Mesendoderm (in vitro differentiated cells): Measurements from ENCODE around the gene SLIT3.

Experiments used
- DNase-seq: peaks from one replicate; pipeline ENCODE4 v3.0.0; 2013
- H2AK5ac ChIP-seq: 2 replicates; pipeline ENCODE4 v1.6.1; 2013; ENCODE audit warnings: low read length, inconsistent platforms
- H2BK120ac ChIP-seq: 2 replicates; pipeline ENCODE4 v1.6.1; 2013; ENCODE audit warnings: low read depth, mild to moderate bottlenecking, low read length, moderate library complexity, mixed read lengths
- H2BK15ac ChIP-seq: replicated peaks from 2 replicates; pipeline ENCODE4 v1.6.1; 2013; ENCODE audit warnings: low read depth, mild to moderate bottlenecking, moderate library complexity
- H2BK5ac ChIP-seq: 2 replicates; pipeline ENCODE4 v1.6.1; 2013; ENCODE audit warnings: low read length, inconsistent platforms
- H3K18ac ChIP-seq: 2 replicates; pipeline ENCODE4 v1.6.1; 2013; ENCODE audit warnings: mild to moderate bottlenecking, low read length, mixed read lengths
- H3K23ac ChIP-seq: one replicate; pipeline ENCODE4 v1.6.1; 2013; ENCODE audit warnings: low read length
- H3K27ac ChIP-seq: 2 replicates; pipeline ENCODE4 v1.5.1; 2013; ENCODE audit warnings: low read depth, mild to moderate bottlenecking, inconsistent platforms, low read length, moderate library complexity
- H3K27me3 ChIP-seq: 2 replicates; pipeline ENCODE4 v1.6.1; 2013; ENCODE audit warnings: low read length, control low read depth, mild to moderate bottlenecking, inconsistent platforms; ENCODE audit not compliant: insufficient read depth, poor library complexity
- H3K36me3 ChIP-seq: 2 replicates; pipeline ENCODE4 v1.6.1; 2013; ENCODE audit warnings: low read length, inconsistent platforms; ENCODE audit not compliant: control insufficient read depth, insufficient read depth
- H3K4ac ChIP-seq: one replicate; pipeline ENCODE4 v1.6.1; 2013; ENCODE audit warnings: low read depth, mild to moderate bottlenecking, low read length, moderate library complexity
- H3K4me1 ChIP-seq: 2 replicates; pipeline ENCODE4 v1.6.1; 2013; ENCODE audit warnings: low read depth, low read length, inconsistent platforms; ENCODE audit not compliant: control insufficient read depth
- H3K4me2 ChIP-seq: 2 replicates; pipeline ENCODE4 v1.6.1; 2013; ENCODE audit warnings: low read length
- H3K4me3 ChIP-seq: 2 replicates; pipeline ENCODE4 v1.5.1; 2013; ENCODE audit warnings: mild to moderate bottlenecking, low read length
- H3K56ac ChIP-seq: one replicate; pipeline ENCODE4 v1.6.1; 2013; ENCODE audit warnings: low read length
- H3K79me1 ChIP-seq: 2 replicates; pipeline ENCODE4 v1.6.1; 2013; ENCODE audit warnings: low read length, inconsistent platforms
- H3K79me2 ChIP-seq: 2 replicates; pipeline ENCODE4 v1.6.1; 2013; ENCODE audit warnings: mild to moderate bottlenecking, low read length; ENCODE audit not compliant: control insufficient read depth, insufficient read depth
- H3K9ac ChIP-seq: 2 replicates; pipeline ENCODE4 v1.6.1; 2013; ENCODE audit warnings: low read length, inconsistent platforms
- H4K5ac ChIP-seq: one replicate; pipeline ENCODE4 v1.6.1; 2013; ENCODE audit warnings: low read length
- H4K8ac ChIP-seq: one replicate; pipeline ENCODE4 v1.6.1; 2013; ENCODE audit warnings: low read depth, mild to moderate bottlenecking, control low read depth, low read length, moderate library complexity
- WGBS: extraction: QIAGEN DNeasy Blood & Tissue Kit; methylation state at CpG from one replicate; pipeline ENCODE4 v1.1.7; 2013; ENCODE audit warnings: low lambda C conversion rate, missing lambda C conversion rate; ENCODE audit not compliant: insufficient coverage; ENCODE audit errors: extremely low coverage; 5-methylcytosine and 5-hydroxymethylcytosine counted together

The SLIT3 gene

DNA sequence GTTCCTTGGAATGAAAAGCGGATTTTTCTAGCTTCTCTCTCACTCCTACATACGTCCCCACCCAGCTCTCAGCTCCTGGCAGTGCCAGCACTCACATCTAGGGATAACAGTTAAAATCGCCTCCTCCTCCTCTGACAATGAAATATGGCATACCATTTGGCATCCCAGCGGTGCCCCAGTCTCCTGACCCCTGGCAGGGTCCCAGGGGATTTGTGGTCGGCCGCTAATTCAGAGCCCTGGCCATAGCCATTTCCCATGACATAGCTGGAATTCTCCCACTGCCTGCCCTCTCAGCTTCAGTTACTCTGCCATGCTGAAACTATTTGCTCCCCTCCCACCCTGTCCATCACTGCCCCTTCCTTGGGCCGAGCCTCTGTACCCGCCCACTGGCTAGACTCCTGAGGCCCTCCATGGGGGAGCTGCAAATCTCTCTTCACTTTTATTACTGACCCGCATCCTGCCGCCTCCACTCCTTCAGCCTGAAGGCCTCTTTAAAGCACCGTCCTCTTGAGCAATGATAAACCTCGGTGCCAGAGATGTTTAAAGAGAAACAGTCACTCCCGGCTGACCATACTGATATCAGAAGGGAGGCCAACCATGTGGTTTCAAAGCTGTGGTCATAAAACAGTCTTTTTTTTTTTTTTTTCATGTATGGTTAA, 139.8 kb downstream of the SLIT3 start:
- Histone ChIP-seq H3K56ac (no peak overlapping the region), H3K27me3 (no peaks in the 10 kb centered on the region), H3K79me2 (no peaks in the 10 kb centered on the region), H3K4me1 (no peaks in the 10 kb centered on the region), H3K4me2 (no peak overlapping the region), H2AK5ac (no peak overlapping the region), H2BK120ac (no peak overlapping the region), H3K36me3 (no peaks in the 10 kb centered on the region), H4K5ac (no peak overlapping the region), H3K9ac (no peak overlapping the region), H4K8ac (no peak overlapping the region), H2BK5ac (no peak overlapping the region), H3K23ac (no peak overlapping the region), H3K27ac (no peak overlapping the region), H3K4me3 (no peak overlapping the region), H3K79me1 (no peaks in the 10 kb centered on the region), H2BK15ac (no peak overlapping the region), H3K4ac (no peak overlapping the region), H3K18ac (no peak overlapping the region)
- peak; percentile 71 for DNase-seq
- WGBS, result no CpG with 5 or more reads among the region's 13 CpGs

DNA sequence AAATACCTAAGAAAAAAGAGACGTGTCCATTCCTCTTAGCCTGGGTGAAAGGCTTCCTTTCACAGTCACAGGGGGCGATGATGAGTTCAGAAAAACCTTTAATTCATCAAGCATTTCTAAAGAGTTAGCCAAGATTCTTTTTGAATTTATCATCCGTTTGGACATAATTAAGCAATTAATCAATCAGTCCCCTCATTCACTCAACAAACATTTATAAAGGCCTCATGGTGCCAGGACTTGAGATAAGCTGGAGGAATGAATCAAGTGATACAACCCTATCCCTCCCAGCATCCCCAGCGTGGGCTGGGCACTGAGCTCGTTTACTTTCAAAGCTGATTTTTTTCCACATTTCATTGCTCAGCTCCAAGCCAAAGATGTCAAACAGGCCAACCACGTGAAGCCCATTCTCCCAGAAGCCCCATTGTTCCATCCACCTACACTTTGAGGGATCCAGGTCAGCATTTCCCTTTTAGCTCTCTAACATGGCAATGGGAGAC, 140.5 kb downstream of the SLIT3 start:
- Histone ChIP-seq H3K79me2 (no peaks in the 10 kb centered on the region), H3K4me1 (no peaks in the 10 kb centered on the region), H3K4me3 (no peak overlapping the region), H3K23ac (no peak overlapping the region), H3K56ac (no peak overlapping the region), H4K5ac (no peak overlapping the region), H2AK5ac (no peak overlapping the region), H3K18ac (no peak overlapping the region), H3K9ac (no peak overlapping the region), H4K8ac (no peak overlapping the region), H2BK5ac (no peak overlapping the region), H3K36me3 (no peaks in the 10 kb centered on the region), H3K4me2 (no peak overlapping the region), H2BK120ac (no peak overlapping the region), H3K27me3 (no peaks in the 10 kb centered on the region), H3K27ac (no peak overlapping the region), H3K4ac (no peak overlapping the region), H3K79me1 (no peaks in the 10 kb centered on the region), H2BK15ac (no peak overlapping the region)
- no peak for DNase-seq
- no CpG with 5 or more reads among the region's 6 CpGs for WGBS

DNA sequence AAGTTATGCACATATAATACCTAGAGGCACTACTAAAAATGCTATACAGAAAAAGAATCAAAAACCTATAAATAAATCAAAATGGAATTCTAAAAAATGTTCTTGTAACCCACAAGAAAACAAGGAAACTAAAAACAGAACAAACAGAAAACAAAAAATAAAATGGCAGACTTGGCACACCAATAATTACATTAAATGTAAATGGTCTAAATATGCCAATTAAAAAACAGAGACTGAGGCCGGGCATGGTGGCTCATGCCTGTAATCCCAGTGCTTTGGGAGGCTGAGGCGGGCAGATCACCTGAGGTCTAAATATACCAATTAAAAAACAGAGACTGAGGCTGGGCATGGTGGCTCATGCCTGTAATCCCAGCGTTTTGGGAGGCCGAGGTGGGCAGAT, 142.2 kb downstream of the SLIT3 start:
- Histone ChIP-seq H3K23ac (no peak overlapping the region), H2AK5ac (no peak overlapping the region), H3K79me1 (no peaks in the 10 kb centered on the region), H2BK5ac (no peak overlapping the region), H4K5ac (no peak overlapping the region), H3K18ac (no peak overlapping the region), H4K8ac (no peak overlapping the region), H3K4me1 (no peaks in the 10 kb centered on the region), H3K36me3 (no peaks in the 10 kb centered on the region), H3K4me2 (no peak overlapping the region), H3K4me3 (no peak overlapping the region), H3K27me3 (no peaks in the 10 kb centered on the region), H3K4ac (no peak overlapping the region), H3K9ac (no peak overlapping the region), H3K56ac (no peak overlapping the region), H3K27ac (no peak overlapping the region), H2BK15ac (no peak overlapping the region), H2BK120ac (no peak overlapping the region), H3K79me2 (no peaks in the 10 kb centered on the region)
- WGBS, result no CpG with 5 or more reads among the region's 4 CpGs
- DNase-seq, result no peak

DNA sequence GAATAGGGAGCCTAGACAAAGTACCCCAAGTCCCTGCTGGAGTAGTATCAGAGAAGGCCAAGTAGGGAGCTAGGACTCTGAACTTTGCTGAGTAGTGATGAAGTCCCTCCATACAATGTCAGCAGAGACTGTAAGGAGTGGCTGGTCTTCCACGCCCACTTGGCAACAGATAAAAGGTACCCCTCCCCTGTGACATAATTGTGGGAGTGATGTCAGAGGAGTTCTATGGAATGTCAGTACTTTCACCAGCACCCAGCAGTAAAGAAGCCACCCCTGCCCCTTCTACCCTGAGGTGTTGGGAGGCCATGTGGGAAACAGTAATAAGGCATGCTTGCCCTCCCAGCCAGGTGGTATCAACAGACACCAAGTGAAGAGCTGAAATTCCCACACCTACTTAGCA, 143.9 kb downstream of the SLIT3 start:
- no peaks in the 10 kb centered on the region for H3K36me3 ChIP-seq
- no peak overlapping the region for H2BK15ac ChIP-seq
- no peaks in the 10 kb centered on the region for H3K4me1 ChIP-seq
- H2AK5ac ChIP-seq, result no peak overlapping the region
- H3K9ac ChIP-seq, result no peak overlapping the region
- WGBS, result no CpG with 5 or more reads among the region's 1 CpG
- H3K79me2 ChIP-seq, result no peaks in the 10 kb centered on the region
- no peak overlapping the region for H2BK5ac ChIP-seq
- H3K18ac ChIP-seq, result no peak overlapping the region
- H4K8ac ChIP-seq, result no peak overlapping the region
- DNase-seq, result peak; percentile 28
- no peak overlapping the region for H3K4me2 ChIP-seq
- H3K27ac ChIP-seq, result no peak overlapping the region
- H2BK120ac ChIP-seq, result no peak overlapping the region
- H3K56ac ChIP-seq, result no peak overlapping the region
- H4K5ac ChIP-seq, result no peak overlapping the region
- H3K4me3 ChIP-seq, result no peak overlapping the region
- H3K79me1 ChIP-seq, result no peaks in the 10 kb centered on the region
- H3K27me3 ChIP-seq, result no peaks in the 10 kb centered on the region
- no peak overlapping the region for H3K4ac ChIP-seq
- no peak overlapping the region for H3K23ac ChIP-seq

DNA sequence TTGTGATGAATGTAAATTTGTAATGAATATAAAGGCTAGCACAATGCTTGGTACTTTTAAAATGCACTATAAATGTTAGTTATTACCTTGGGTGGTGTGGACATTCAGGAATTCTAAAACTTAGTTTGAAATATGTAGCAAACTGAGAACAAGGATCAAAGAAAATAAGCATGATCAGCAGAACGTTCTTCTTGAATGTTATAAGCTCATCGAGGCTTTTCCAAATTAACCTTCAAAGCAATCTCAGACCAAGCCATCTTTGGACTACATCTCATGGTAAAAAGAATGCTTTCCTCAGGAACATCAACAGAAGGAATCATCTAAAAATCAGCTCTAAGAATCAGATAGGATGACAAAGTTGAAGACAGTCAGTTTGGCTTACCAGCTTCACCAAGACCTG, 146.3 kb downstream of the SLIT3 start:
- H3K79me1 ChIP-seq, result no peaks in the 10 kb centered on the region
- H3K4ac ChIP-seq, result no peak overlapping the region
- no peak overlapping the region for H4K8ac ChIP-seq
- H2AK5ac ChIP-seq, result no peak overlapping the region
- no peak overlapping the region for H3K9ac ChIP-seq
- no peak overlapping the region for H3K27ac ChIP-seq
- no peaks in the 10 kb centered on the region for H3K27me3 ChIP-seq
- H2BK5ac ChIP-seq, result no peak overlapping the region
- no peak overlapping the region for H3K56ac ChIP-seq
- H3K23ac ChIP-seq, result no peak overlapping the region
- H2BK120ac ChIP-seq, result no peak overlapping the region
- no peak overlapping the region for H3K4me3 ChIP-seq
- no peaks in the 10 kb centered on the region for H3K79me2 ChIP-seq
- no peak overlapping the region for H2BK15ac ChIP-seq
- WGBS, result no CpG with 5 or more reads among the region's 2 CpGs
- no peak overlapping the region for H3K18ac ChIP-seq
- no peaks in the 10 kb centered on the region for H3K36me3 ChIP-seq
- H3K4me2 ChIP-seq, result no peak overlapping the region
- H4K5ac ChIP-seq, result no peak overlapping the region
- peaks cover 6% of the 10 kb centered on the region for H3K4me1 ChIP-seq
- no peak for DNase-seq

DNA sequence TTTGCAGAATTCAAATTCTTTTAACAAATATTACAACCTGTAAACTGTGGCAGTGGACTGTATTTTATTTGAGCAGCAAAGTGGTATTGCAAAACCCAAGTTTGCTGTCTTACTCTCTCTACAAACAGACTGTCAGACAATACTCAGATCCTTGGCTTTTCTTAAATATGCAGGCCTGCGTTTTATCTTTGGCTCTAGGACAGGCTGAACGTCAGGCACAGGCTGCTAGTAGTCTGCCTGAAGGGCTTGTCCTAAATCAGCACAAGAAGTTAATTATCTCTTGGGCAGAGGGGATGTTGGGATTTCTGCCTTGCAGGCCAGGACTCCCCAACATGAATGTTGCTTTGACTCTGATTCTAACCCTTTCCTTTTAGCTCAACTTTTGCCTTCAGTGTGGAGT, 147.5 kb downstream of the SLIT3 start:
- no peak overlapping the region for H3K18ac ChIP-seq
- peaks cover 6% of the 10 kb centered on the region for H3K4me1 ChIP-seq
- no peak overlapping the region for H3K27ac ChIP-seq
- no peak overlapping the region for H2BK15ac ChIP-seq
- H3K79me1 ChIP-seq, result no peaks in the 10 kb centered on the region
- no peak overlapping the region for H3K23ac ChIP-seq
- no peak overlapping the region for H4K5ac ChIP-seq
- no peaks in the 10 kb centered on the region for H3K79me2 ChIP-seq
- H2BK120ac ChIP-seq, result no peak overlapping the region
- whole genome bisulfite sequencing, result no CpG with 5 or more reads among the region's 2 CpGs
- no peak overlapping the region for H2AK5ac ChIP-seq
- no peak overlapping the region for H3K56ac ChIP-seq
- H3K4me3 ChIP-seq, result no peak overlapping the region
- H3K9ac ChIP-seq, result no peak overlapping the region
- no peaks in the 10 kb centered on the region for H3K27me3 ChIP-seq
- no peak overlapping the region for H2BK5ac ChIP-seq
- H3K36me3 ChIP-seq, result no peaks in the 10 kb centered on the region
- DNase-seq, result no peak
- no peak overlapping the region for H4K8ac ChIP-seq
- no peak overlapping the region for H3K4me2 ChIP-seq
- H3K4ac ChIP-seq, result no peak overlapping the region
